ENCODE data around the gene UBE2L6.
"Not testable (repeated sequence)": the region's sequence is repeated elsewhere in the genome, so short reads cannot be mapped to it uniquely, and the experiment has no call there.

Gene UBE2L6

GRCh38 chr11:57566905-57567514 is 462 bp downstream of the UBE2L6 start:
- peak; percentile 3 for DNase-seq (ENCODE audit: low read depth)

GRCh38 chr11:57566005-57566904 is 1.2 kb downstream of the UBE2L6 start:
- no peak for DNase-seq (ENCODE audit: low read depth)

- DNase-seq (ENCODE audit: low read depth) = no peak
Measured at GRCh38 chr11:57562596-57562995, 4.9 kb downstream of the UBE2L6 start.

- no peak for DNase-seq (ENCODE audit: low read depth)
Measured at GRCh38 chr11:57560146-57560545, 7.3 kb downstream of the UBE2L6 start.

- DNase-seq (ENCODE audit: low read depth) = no peak
Measured at GRCh38 chr11:57556041-57556440, 11.4 kb downstream of the UBE2L6 start.

GRCh38 chr11:57555393-57555792 is 12.1 kb downstream of the UBE2L6 start:
- DNase-seq (ENCODE audit: low read depth) = no peak

- DNase-seq (ENCODE audit: low read depth) = no peak
Measured at GRCh38 chr11:57552479-57552878, 15.0 kb downstream of the UBE2L6 start.

GRCh38 chr11:57551941-57552340 is 15.5 kb downstream of the UBE2L6 start:
- no peak for DNase-seq (ENCODE audit: low read depth)

- DNase-seq (ENCODE audit: low read depth) = no peak
Measured at GRCh38 chr11:57549983-57550382, 17.5 kb downstream of the UBE2L6 start.

GRCh38 chr11:57547854-57548377 is 19.6 kb downstream of the UBE2L6 start:
- DNase-seq (ENCODE audit: low read depth) = no peak

- no peak for DNase-seq (ENCODE audit: low read depth)
Measured at GRCh38 chr11:57546869-57547475, 20.5 kb downstream of the UBE2L6 start.

- no peak for DNase-seq (ENCODE audit: low read depth)
Measured at GRCh38 chr11:57546451-57546850, 21.0 kb downstream of the UBE2L6 start.

- DNase-seq (ENCODE audit: low read depth) = no peak
Measured at GRCh38 chr11:57545883-57546282, 21.6 kb downstream of the UBE2L6 start.

- no peak for DNase-seq (ENCODE audit: low read depth)
Measured at GRCh38 chr11:57544566-57544965, 22.9 kb downstream of the UBE2L6 start.

GRCh38 chr11:57543593-57543992 is 23.9 kb downstream of the UBE2L6 start:
- DNase-seq (ENCODE audit: low read depth) = no peak

- DNase-seq (ENCODE audit: low read depth) = no peak
Measured at GRCh38 chr11:57542582-57542981, 24.9 kb downstream of the UBE2L6 start.

GRCh38 chr11:57541169-57541568 is 26.3 kb downstream of the UBE2L6 start:
- no peak for DNase-seq (ENCODE audit: low read depth)

GRCh38 chr11:57539342-57539741 is 28.1 kb downstream of the UBE2L6 start:
- no peak for DNase-seq (ENCODE audit: low read depth)

- DNase-seq (ENCODE audit: low read depth) = no peak
Measured at GRCh38 chr11:57536947-57537619, 30.4 kb downstream of the UBE2L6 start, which contains the start of gene SMTNL1. SMTNL1 (plus strand) TSS chr11:57537595; CDS start chr11:57542643, 5,048 bp downstream.

GRCh38 chr11:57534449-57534848 is 33.0 kb downstream of the UBE2L6 start:
- not testable (repeated sequence) for DNase-seq (ENCODE audit: low read depth)

GRCh38 chr11:57530596-57531507 is 36.6 kb downstream of the UBE2L6 start, which contains the start of gene TIMM10:
TIMM10 (minus strand) TSS chr11:57530754; CDS start chr11:57530189, 565 bp downstream.
- peak; percentile 71 for DNase-seq (ENCODE audit: low read depth)
